HG03565 (cell line): ENCODE data around the gene BICC1.

Experiments used
- ATAC-seq: cut with Tn5 transposase; IDR thresholded peaks from one replicate; pipeline ENCODE4 v1.9.1; 2021; ENCODE audit warnings: mild to moderate bottlenecking, moderate library complexity; ENCODE audit not compliant: unreplicated experiment

BICC1 gene

DNA sequence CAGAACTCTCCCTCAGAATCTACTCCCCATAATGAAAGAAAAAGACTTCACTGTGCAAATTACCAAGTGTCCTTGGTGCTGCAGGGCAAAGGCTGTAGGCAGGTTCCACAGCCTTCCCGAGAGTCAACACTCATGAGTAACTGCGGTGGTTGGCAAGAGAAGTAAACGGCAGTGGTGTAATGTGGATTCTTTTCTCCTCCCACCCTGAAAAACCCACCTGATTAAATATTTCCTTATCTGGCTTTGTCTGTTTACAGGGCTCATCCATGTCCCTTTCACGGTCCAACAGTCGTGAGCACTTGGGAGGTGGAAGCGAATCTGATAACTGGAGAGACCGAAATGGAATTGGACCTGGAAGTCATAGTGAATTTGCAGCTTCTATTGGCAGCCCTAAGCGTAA is 300.9 kb downstream of the BICC1 start:
- ATAC-seq: no peak

DNA sequence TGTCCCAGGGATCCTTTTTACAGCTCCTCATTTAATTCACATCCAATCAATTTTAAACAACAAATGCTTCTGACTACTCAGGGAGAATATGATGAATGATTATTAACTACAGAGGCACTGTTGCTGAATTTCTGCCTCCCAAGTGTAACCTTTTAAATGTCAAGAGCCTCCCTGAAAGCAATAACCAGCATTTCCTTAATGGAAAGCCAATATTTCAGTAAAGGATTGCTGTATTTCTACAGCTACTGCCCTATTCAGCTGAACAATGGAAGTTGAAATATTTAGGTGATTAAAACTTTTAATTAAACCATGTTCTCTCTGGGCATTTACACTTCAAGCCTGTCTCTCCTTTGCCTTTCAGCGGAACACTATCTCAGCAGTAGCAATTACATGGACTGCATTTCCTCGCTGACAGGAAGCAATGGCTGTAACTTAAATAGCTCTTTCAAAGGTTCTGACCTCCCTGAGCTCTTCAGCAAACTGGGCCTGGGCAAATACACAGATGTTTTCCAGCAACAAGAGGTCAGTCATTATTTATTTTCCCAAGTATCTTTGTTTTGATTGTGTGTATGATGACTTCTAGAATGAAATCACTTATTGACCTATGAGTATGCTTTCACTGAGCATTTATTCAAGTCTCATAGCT is 304.7 kb downstream of the BICC1 start:
- no peak for ATAC-seq

GRCh38 chr10:58818900-58819299 is 306.2 kb downstream of the BICC1 start:
- no peak for ATAC-seq

GRCh38 chr10:58820386-58820785 is 307.7 kb downstream of the BICC1 start:
- ATAC-seq: peak; percentile 40

GRCh38 chr10:58820861-58821751 is 308.4 kb downstream of the BICC1 start:
- no peak for ATAC-seq

GRCh38 chr10:58821752-58822056 is 309.0 kb downstream of the BICC1 start:
- no peak for ATAC-seq

GRCh38 chr10:58823983-58824382 is 311.3 kb downstream of the BICC1 start:
- no peak for ATAC-seq

DNA sequence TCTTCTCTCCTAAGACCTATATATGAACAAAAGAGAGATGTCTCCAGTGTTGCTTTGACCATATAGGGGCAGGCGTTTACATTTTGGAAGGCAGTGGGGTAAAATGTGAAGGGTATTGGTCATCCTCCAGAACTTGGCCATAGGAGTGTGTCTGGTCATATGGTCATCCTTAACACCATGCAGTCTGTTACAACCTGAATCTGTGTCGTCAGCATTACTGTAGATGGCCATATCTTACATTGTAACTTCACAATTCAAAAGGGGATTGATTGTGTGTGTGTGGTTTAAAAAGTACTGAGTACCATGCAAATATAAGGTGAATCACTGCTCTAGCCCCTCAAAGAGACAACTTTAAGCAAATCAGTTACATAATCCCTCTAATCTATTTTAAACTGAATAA is 311.7 kb downstream of the BICC1 start:
- ATAC-seq: no peak

DNA sequence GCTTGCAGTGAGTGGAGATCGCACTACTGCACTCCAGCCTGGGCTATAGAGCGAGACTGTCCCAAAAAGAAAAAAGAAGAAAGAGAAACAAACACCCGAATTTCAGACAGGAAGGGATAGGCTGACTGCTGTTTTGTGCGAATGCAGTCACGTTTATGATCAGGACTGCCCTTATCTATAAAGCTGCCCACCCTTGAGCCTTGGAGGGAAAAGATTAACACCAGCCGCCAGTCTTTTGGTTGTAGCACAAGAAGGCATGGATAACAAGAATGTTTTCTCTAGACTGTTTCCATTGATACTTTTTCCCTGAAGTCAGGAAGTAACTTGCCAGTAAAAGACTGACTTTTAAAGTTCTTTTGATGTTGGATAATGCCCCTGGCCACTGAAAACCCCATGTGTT is 314.0 kb downstream of the BICC1 start:
- ATAC-seq: no peak

DNA sequence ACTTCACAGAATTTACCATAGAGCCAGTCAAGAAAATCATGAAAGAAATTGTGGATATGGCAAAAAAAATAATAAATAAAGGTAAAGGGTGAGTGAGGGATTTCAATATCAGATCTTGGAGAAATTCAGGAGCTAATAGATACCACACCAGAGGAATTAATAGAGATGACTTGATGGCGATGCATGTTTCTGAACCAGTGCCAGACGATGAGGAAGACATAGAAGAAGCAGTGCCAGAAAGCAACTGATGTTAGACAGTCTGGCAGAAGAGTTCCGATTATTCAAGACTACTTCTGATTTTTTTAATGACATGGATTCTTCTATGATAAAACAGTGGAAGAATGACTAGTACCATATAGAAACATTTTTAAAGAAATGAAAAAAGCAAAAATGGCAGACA is 314.7 kb downstream of the BICC1 start:
- ATAC-seq: no peak

DNA sequence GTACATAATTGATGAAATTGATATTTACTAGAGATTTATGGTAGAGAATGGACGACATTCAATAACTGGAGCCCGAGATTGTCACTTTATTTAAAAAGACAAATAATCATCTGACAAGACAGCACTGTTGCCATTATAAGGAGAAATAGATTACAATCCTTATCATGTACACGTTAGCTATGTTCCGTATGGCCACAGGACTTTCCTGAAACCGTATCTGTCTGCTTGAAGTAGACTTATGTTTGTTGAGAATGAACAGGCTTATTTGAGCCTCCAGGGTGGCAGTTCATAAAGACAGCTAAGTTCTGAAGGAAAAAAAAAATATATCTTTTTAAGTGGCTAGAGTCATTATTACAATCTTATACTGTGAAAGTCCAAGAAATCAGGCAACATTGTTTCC is 317.2 kb downstream of the BICC1 start:
- no peak for ATAC-seq

GRCh38 chr10:58830697-58831096 is 318.0 kb downstream of the BICC1 start:
- no peak for ATAC-seq

GRCh38 chr10:58833771-58834561 is 321.3 kb downstream of the BICC1 start:
- ATAC-seq: no peak

DNA sequence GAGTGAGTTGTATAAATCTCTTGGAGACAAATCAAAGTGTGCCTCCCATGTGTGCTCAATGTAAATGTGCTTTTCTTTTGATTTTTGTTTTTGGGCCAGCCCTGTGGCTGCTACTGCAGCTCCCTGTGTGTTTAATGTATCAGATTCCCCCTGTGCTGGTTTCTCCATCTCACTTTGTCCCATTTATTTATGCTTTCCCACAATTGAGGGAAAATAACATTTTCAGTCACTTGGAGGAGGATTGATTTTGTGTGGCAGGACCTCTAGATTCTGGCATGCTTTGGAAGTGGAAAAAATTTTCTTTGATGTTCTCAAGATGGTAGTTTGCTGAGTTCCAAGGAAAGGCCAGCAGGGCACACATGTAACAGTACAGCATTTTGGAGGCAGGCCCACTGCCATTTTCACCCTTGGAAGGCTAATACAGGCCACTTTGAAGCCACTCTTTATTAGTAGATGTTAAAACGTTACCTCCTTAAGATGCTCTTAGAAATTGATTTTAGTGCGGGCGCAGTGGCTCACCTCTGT is 323.6 kb downstream of the BICC1 start:
- no peak for ATAC-seq

- no peak for ATAC-seq
Observed at GRCh38 chr10:58836991-58837575, 324.4 kb downstream of the BICC1 start.

GRCh38 chr10:58837826-58838225 is 325.2 kb downstream of the BICC1 start:
- ATAC-seq: no peak

DNA sequence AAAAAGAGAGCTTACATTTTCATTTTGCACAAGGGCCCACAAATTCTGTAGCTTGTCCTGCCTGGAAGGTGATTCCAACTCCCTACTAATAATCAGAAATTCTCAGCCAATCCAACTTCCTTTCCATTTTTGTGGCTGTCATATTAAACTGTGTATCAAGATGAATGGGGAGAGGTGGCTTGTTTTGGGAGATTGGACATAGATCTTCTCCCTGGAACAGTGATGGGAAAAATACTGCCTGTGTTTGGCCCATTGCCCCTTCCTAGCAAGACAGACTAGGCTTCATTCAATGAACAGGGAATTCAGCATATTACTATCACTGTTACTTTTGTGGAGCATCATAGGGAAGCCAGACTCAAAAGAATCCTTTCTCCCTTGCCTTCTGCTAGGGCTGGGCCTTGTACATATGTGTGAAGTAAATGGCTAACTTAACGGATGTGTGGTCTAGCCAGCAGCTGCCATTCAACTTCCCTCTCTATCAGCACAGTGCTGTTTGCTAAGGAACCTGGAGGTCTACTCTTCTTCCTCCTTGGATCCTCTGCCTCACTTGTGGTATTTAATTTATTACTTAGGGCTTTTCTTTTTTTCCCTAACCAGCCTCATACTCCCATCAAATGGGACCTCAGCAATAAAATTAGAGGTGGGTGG is 326.0 kb downstream of the BICC1 start:
- ATAC-seq: no peak

DNA sequence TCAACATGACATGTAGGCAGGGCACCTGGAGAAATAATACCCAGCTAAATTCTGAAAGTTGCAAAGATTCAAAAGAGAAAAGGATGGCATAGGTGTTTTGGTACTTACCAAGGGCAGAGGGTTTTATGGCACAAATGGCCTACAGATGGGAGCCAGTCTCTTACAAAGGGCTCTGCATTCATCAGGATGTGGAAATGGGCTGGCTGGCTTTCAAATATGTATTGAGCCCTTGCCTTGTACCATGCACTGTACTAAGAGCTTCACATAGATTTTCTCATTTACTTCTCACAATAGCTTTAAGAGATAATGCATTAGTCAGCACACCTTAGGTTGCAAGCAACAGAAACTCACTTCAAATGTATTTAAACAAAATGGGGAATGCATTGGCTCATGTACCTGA is 327.1 kb downstream of the BICC1 start:
- no peak for ATAC-seq

DNA sequence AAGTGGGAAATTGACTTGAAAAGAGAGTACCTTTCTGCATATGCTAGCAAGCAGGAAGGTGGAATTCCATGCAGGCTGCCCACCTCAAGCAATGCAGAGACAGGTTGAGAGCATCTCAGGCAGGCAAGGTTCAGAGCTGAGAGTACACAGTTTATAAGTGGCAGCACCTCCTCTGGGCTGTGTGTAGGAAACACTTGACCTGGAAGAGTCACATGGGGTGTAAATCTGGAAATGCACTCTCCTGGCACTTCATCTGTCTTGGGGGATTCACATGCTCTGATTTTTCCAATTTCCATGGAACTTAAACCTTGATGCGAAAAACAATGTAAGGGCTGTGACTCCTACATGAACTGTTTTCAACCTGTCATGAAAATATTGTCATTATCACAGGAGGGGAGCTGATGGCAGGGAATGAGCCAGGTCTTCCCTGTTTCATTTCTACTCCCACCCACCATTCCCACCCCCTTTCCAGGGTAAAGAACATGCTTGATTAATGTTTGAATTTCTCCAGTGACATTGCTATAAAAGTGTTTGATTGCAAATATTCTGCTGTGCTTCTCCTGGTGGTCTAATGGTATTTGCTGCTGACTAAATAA is 328.3 kb downstream of the BICC1 start:
- no peak for ATAC-seq

DNA sequence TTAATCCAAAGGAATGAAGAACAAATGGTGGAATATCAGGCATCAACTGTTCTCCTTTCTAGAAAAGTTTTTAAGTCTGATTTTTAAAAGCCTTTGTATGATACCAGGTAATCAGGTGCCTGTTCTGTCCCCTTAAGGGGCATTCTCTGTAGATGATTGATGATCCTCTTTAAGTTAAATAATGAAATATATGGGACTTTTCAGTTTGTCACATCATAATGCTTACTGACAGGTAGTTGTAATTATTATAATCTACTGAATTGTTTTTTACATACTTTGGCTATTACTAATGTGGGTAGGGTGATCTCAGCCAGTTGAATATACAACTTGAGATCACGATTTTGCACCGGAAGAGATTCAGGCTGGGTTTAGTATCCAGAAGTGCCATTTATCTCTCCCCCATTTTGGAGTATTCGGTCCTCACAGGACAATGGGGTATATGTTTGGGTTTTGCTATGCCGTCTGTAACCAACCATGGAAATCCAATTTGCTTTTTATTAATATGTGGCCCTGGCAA is 330.2 kb downstream of the BICC1 start:
- ATAC-seq: no peak
